ENCODE results near the gene ZNRF2. TPM values are rescaled to one million over a fixed set of nuclear protein-coding genes. Genes with fewer than 3 reads are reported as not detected.

Gene ZNRF2
- total RNA-seq: 1 to 10 TPM; 8.0 to 9.4 (median 8.3) TPM

DNA sequence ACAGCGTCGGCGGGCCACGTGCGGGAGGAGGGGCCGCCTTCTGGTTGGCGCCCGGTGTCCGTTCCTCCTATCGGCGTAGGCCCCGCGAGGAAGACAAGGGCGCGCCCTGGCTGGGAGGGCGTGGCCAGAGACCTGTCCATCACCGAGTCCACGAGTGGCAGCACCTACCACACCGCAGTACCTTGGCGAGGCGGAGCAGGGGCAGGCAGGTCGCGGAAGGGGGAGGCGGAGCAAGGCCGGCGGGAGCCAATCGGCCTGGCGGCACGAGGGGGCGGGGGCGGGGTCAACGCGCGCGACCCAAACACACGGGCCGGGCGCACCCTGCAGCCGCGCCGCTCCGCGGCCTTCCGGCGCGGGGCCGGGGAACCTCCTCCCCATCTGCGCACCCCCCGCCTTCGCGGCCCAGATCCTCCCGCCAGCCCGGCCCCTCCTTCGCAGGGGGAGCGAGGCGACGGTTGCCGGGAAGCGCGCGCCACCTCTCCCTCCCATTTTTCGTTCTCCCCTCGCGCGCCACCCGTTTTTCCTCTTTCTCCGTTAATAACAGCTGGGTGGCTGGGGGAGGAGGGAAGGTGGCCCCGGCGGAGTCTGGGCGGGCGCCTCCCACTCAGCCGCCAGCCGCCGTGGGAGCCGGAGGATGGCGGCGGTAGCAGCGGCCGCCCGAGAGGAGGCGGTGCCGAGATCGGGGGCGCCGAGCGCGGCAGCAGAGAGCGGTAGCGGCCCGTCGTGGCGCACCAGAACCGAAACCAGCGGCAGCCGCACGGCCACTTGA lies at the start of gene ZNRF2:
Gene ZNRF2, plus strand, starts transcription at position 300 of the 769 bp plus-strand sequence. CDS start 761 bp downstream, outside the sequence.
- Mint-ChIP-seq H3K4me1 (ENCODE audit: low read depth) (peaks cover 35% of the 10 kb centered on the region), H3K27me3 (ENCODE audit: low read depth) (no peaks in the 10 kb centered on the region), H3K9me3 (no peaks in the 10 kb centered on the region)

DNA sequence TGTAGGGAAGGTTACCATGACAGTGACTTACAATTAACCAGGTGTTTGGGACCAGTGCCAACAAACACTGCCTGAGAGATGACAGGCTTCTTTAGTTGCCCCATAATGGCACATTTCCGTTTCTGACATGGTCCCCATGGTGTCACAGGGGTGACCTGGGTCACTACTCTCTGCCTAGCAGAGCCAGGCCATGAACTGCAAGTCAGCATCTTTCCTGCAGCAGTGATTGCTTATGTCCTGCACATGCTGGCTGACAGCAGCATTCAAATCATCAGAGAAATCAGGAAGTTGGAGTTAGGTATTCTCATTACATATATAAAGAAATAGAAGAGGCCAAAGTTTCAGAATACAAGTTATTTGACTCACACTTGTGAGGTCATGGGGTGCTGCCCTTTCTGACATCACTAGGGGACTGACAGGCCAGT lies 47.1 kb upstream of the ZNRF2 start:
- Mint-ChIP-seq H3K9me3 (no peaks in the 10 kb centered on the region), H3K4me1 (ENCODE audit: low read depth) (peaks cover 7% of the 10 kb centered on the region), H3K4me3 (no peak overlapping the region), H3K27me3 (ENCODE audit: low read depth) (peaks cover 25% of the 10 kb centered on the region), H3K36me3 (ENCODE audit: insufficient read depth) (no peaks in the 10 kb centered on the region)
- DNase-seq: no peak
- no peak for ATAC-seq

More for the DNA sequence above, at the start of gene ZNRF2:
- Mint-ChIP-seq H3K4me3 (peak within 1 kb of the TSS; percentile 80), H3K36me3 (ENCODE audit: insufficient read depth) (peaks cover 1% of the 10 kb centered on the region)
- DNase-seq (peak; percentile 98), ATAC-seq (peak; percentile 88 to 90)

GRCh38 chr7:30238721-30239441 lies 45.5 kb upstream of the ZNRF2 start:
- peaks cover 25% of the 10 kb centered on the region for H3K27me3 Mint-ChIP-seq (ENCODE audit: low read depth)
- H3K4me1 Mint-ChIP-seq (ENCODE audit: low read depth): peaks cover 7% of the 10 kb centered on the region
- H3K4me3 Mint-ChIP-seq: no peak overlapping the region
- no peaks in the 10 kb centered on the region for H3K36me3 Mint-ChIP-seq (ENCODE audit: insufficient read depth)
- DNase-seq (no peak), ATAC-seq (peak; percentile 72 to 86)
- no peaks in the 10 kb centered on the region for H3K9me3 Mint-ChIP-seq

DNA sequence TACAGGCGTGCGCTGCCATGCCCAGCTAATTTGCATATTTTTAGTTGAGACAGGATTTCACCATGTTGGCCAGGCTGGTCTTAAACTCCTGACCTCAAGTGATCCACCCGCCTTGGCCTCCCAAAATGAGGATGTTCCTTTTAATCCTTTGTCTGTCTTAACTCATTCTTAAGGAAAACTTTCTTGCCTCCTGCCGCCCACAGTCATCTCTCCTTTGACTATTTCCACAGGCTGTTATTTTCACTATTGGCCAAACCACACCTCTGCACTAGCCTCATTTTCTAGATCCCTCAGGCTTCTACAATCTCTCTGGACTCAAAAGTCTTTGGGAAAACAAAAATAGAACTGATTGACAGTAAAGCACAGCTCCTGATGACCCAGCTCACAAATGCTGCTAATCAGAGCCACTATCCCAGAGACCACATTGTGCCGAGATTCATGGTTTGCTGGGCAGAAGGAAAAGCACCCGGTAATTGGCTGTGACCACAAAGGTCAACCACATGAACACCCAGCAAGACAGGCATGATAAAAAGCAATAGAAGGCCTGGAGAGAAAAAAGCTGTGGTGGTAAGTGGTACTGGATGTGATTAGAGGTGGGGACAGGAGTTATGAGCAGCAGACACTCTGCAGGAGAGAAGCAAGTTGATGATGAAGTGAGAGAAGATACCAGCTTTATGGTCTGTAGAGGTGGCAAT lies 44.1 kb upstream of the ZNRF2 start:
- ATAC-seq (no peak), DNase-seq (no peak)
- Mint-ChIP-seq H3K36me3 (ENCODE audit: insufficient read depth) (no peaks in the 10 kb centered on the region), H3K9me3 (no peaks in the 10 kb centered on the region), H3K27me3 (ENCODE audit: low read depth) (peaks cover 25% of the 10 kb centered on the region), H3K4me1 (ENCODE audit: low read depth) (peaks cover 7% of the 10 kb centered on the region), H3K4me3 (no peak overlapping the region)

- H3K9me3 Mint-ChIP-seq: no peaks in the 10 kb centered on the region
- peaks cover 22% of the 10 kb centered on the region for H3K27me3 Mint-ChIP-seq (ENCODE audit: low read depth)
- H3K4me3 Mint-ChIP-seq: no peak overlapping the region
- H3K36me3 Mint-ChIP-seq (ENCODE audit: insufficient read depth): no peaks in the 10 kb centered on the region
- DNase-seq: no peak
- H3K4me1 Mint-ChIP-seq (ENCODE audit: low read depth): peaks cover 7% of the 10 kb centered on the region
- ATAC-seq: no peak
Measured at GRCh38 chr7:30241767-30242166, 42.6 kb upstream of the ZNRF2 start.

DNA sequence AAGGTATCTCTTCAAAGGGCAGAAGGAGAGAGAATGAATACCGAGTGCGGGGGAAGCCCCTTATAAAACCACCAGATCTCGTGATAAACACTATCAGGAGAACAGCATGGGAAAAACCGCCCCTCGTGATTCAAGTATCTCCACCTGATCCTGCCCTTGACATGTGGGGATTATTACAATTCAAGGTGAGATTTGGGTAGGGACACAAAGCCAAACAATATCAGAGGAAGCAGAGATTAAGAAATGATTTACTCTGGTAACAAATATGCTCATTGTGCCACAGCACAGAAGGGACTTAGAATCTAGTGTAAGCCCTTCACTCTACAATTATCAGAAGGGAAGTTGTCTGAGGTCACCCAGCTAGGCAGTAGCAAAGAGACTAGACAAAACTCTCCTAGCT lies 40.1 kb upstream of the ZNRF2 start:
- H3K4me3 Mint-ChIP-seq: no peak overlapping the region
- ATAC-seq (no peak), DNase-seq (no peak)
- no peaks in the 10 kb centered on the region for H3K9me3 Mint-ChIP-seq
- peaks cover 12% of the 10 kb centered on the region for H3K4me1 Mint-ChIP-seq (ENCODE audit: low read depth)
- H3K36me3 Mint-ChIP-seq (ENCODE audit: insufficient read depth): no peaks in the 10 kb centered on the region
- peaks cover 12% of the 10 kb centered on the region for H3K27me3 Mint-ChIP-seq (ENCODE audit: low read depth)

GRCh38 chr7:30245913-30246312 lies 38.5 kb upstream of the ZNRF2 start:
- Mint-ChIP-seq H3K27me3 (ENCODE audit: low read depth) (peaks cover 6% of the 10 kb centered on the region), H3K36me3 (ENCODE audit: insufficient read depth) (no peaks in the 10 kb centered on the region), H3K4me3 (no peak overlapping the region), H3K4me1 (ENCODE audit: low read depth) (peaks cover 22% of the 10 kb centered on the region), H3K9me3 (no peaks in the 10 kb centered on the region)
- no peak for DNase-seq
- ATAC-seq: no peak

DNA sequence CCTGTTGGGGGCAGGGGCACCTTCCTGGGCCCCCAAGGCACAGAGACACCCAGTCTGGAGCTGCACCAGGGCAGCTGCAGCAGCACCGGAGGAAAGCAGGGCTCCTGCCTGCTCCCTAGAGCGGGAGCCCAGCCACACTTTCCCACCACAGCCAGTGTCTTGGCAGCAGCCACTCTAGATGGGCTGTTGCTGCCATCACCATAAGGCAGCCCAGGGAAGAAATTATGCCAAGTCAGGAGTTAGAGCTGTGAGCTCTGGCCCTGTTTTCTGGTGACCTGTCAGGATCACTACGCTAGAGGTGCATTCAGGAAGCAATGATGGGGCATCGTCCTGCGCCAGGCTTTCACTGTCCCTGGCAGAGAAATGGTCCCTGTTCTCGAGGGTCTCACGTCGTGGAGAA lies 38.0 kb upstream of the ZNRF2 start:
- Mint-ChIP-seq H3K27me3 (ENCODE audit: low read depth) (peaks cover 3% of the 10 kb centered on the region), H3K9me3 (no peaks in the 10 kb centered on the region), H3K4me1 (ENCODE audit: low read depth) (peaks cover 23% of the 10 kb centered on the region), H3K4me3 (no peak overlapping the region), H3K36me3 (ENCODE audit: insufficient read depth) (no peaks in the 10 kb centered on the region)
- ATAC-seq (no peak), DNase-seq (no peak)

- DNase-seq (no peak), ATAC-seq (no peak)
- Mint-ChIP-seq H3K4me3 (no peak overlapping the region), H3K4me1 (ENCODE audit: low read depth) (peaks cover 24% of the 10 kb centered on the region), H3K27me3 (ENCODE audit: low read depth) (no peaks in the 10 kb centered on the region), H3K9me3 (no peaks in the 10 kb centered on the region), H3K36me3 (ENCODE audit: insufficient read depth) (no peaks in the 10 kb centered on the region)
Measured at GRCh38 chr7:30247541-30248401, 36.6 kb upstream of the ZNRF2 start.

DNA sequence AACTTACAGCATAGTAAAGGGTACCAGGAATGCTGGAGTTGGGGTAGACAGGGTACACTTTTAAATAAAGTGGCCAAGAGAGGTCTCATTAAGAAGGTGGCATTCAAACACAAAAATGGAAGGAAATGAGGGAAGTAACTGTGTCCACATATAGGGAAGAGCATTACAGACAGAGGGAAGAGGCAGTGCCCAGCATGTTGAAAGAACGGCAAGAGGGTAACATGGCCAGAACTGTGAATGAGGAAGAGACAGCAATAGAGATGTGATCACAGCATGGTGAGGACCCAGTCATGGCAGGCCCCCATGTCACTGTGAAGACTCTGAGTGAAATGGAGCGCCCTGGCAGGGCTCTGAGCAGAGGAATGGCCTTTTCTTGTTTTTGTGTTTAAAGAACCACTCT lies 35.1 kb upstream of the ZNRF2 start:
- Mint-ChIP-seq H3K36me3 (ENCODE audit: insufficient read depth) (no peaks in the 10 kb centered on the region), H3K27me3 (ENCODE audit: low read depth) (no peaks in the 10 kb centered on the region), H3K4me1 (ENCODE audit: low read depth) (peaks cover 24% of the 10 kb centered on the region), H3K9me3 (no peaks in the 10 kb centered on the region), H3K4me3 (no peak overlapping the region)
- DNase-seq: no peak
- no peak for ATAC-seq

- DNase-seq: no peak
- no peaks in the 10 kb centered on the region for H3K9me3 Mint-ChIP-seq
Measured at GRCh38 chr7:30249986-30250774, 34.2 kb upstream of the ZNRF2 start.

DNA sequence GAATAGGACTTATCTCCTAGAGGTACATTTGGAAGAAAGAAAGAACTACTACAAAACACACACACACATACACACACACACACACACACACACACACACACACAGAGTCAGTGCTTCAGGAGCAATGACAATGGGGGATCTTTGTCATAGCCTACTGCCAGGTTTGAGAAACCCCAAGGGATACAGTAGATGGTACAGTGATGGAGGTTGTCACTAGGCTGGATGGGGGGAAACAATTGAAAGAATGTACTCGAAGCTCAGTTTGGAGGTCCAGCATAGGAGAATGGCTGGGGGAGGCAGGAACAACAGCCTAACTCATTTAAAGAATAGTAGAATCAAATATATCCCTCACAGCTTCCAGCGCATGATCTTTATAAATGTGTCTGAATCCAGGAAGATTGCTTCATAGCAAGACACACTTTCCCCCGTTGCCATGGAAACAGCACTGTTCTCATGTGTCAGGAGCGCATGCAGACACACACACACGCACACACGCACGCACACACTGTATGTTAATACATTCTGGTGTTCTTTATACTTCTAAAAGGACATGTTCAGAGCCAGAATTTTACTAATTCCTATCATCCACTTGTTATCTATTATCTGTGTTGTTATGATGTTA lies 32.6 kb upstream of the ZNRF2 start:
- H3K4me1 Mint-ChIP-seq (ENCODE audit: low read depth): peaks cover 24% of the 10 kb centered on the region
- H3K36me3 Mint-ChIP-seq (ENCODE audit: insufficient read depth): no peaks in the 10 kb centered on the region
- no peaks in the 10 kb centered on the region for H3K9me3 Mint-ChIP-seq
- no peak for DNase-seq
- no peak overlapping the region for H3K4me3 Mint-ChIP-seq
- ATAC-seq: no peak
- no peaks in the 10 kb centered on the region for H3K27me3 Mint-ChIP-seq (ENCODE audit: low read depth)

More at GRCh38 chr7:30249986-30250774, 34.2 kb upstream of the ZNRF2 start:
- Mint-ChIP-seq H3K36me3 (ENCODE audit: insufficient read depth) (no peaks in the 10 kb centered on the region), H3K4me1 (ENCODE audit: low read depth) (peaks cover 24% of the 10 kb centered on the region), H3K27me3 (ENCODE audit: low read depth) (no peaks in the 10 kb centered on the region), H3K4me3 (no peak overlapping the region)
- ATAC-seq: no peak
